DMS79 (cell line): ENCODE results near the gene HORMAD2.
"Not testable (repeated sequence)": the region's sequence is repeated elsewhere in the genome, so short reads cannot be mapped to it uniquely, and the experiment has no call there.

Source experiments
- DNase-seq: peaks from one replicate; lab custom pipeline; 2025; lab: John Stamatoyannopoulos, UW

The HORMAD2 gene

GRCh38 chr22:30191040-30191701 lies 110.9 kb downstream of the HORMAD2 start:
- no peak for DNase-seq

GRCh38 chr22:30192427-30192826 lies 112.2 kb downstream of the HORMAD2 start:
- no peak for DNase-seq

GRCh38 chr22:30193031-30193775 lies 112.9 kb downstream of the HORMAD2 start:
- DNase-seq = no peak

GRCh38 chr22:30195245-30196140 lies 115.2 kb downstream of the HORMAD2 start:
- no peak for DNase-seq

- DNase-seq = peak; percentile 74
Observed at GRCh38 chr22:30196141-30196879, 116.0 kb downstream of the HORMAD2 start.

- DNase-seq = no peak
Observed at GRCh38 chr22:30196880-30197336, 116.6 kb downstream of the HORMAD2 start.

- DNase-seq = no peak
Observed at GRCh38 chr22:30197389-30197788, 117.1 kb downstream of the HORMAD2 start.

GRCh38 chr22:30198152-30198825 lies 118.0 kb downstream of the HORMAD2 start:
- no peak for DNase-seq

- DNase-seq = no peak
Observed at GRCh38 chr22:30198921-30199320, 118.7 kb downstream of the HORMAD2 start.

GRCh38 chr22:30200905-30201304 lies 120.6 kb downstream of the HORMAD2 start:
- DNase-seq = not testable (repeated sequence)

GRCh38 chr22:30201945-30202344 lies 121.7 kb downstream of the HORMAD2 start:
- no peak for DNase-seq

- DNase-seq = no peak
Observed at GRCh38 chr22:30202531-30203006, 122.3 kb downstream of the HORMAD2 start.

GRCh38 chr22:30204015-30204741 lies 123.9 kb downstream of the HORMAD2 start:
- DNase-seq = no peak

GRCh38 chr22:30204742-30205111 lies 124.5 kb downstream of the HORMAD2 start:
- DNase-seq = no peak

- no peak for DNase-seq
Observed at GRCh38 chr22:30205281-30206115, 125.2 kb downstream of the HORMAD2 start.

GRCh38 chr22:30206944-30207343 lies 126.7 kb downstream of the HORMAD2 start:
- no peak for DNase-seq

- no peak for DNase-seq
Observed at GRCh38 chr22:30208631-30209603, 128.7 kb downstream of the HORMAD2 start.

- no peak for DNase-seq
Observed at GRCh38 chr22:30209642-30210041, 129.4 kb downstream of the HORMAD2 start.
